ENCODE results near the gene MYL2. TPM values are rescaled to one million over a fixed set of nuclear protein-coding genes. Genes with fewer than 3 reads are reported as not detected.

MYL2 gene
- total and polyA plus RNA-seq, 4 donors, result 0.65 to 1.7 TPM; not detected in 2

DNA sequence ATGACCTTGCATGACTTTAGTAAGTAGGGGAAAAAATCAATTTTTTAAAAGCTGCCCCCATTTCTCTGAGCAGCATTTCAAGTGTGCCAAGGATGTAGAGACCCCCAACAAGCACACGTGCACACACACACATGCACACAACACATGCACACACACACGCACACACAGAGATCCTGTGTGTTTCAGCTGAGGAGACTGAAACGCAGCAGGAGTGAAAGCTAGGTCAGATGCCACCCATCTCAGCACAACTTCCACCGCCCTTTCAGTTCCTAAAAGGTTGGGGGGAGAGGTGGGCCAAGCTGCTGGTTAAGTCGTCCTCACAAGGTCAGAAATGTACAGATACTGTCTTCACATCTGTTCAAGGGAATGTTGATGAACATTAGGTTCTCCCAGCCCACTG, 13.9 kb downstream of the MYL2 start:
- H3K4me1 ChIP-seq (ENCODE audit: control insufficient read depth in 5 of 5, insufficient read depth in 5 of 5, low read length in 5 of 5), result no peaks in the 10 kb centered on the region
- peaks cover 0 to 6% (median 0%) of the 10 kb centered on the region in 4 donors for H3K9me3 ChIP-seq (ENCODE audit: control insufficient read depth in 4 of 4, insufficient read depth in 3 of 4, low read length in 3 of 4)
- WGBS, 2 donors, result 66 to 82% methylated on average over 5 of the region's 5 CpGs
- DNase-seq (no peak), ATAC-seq (ENCODE audit: insufficient read depth, low FRiP score) (no peak)
- H3K27me3 ChIP-seq (ENCODE audit: control insufficient read depth in 3 of 3, insufficient read depth in 3 of 3, low read length in 2 of 3), result peaks cover 0 to 5% (median 2%) of the 10 kb centered on the region in 3 donors
- H3K4me3 ChIP-seq, result no peak overlapping the region
- H3K36me3 ChIP-seq (ENCODE audit: control insufficient read depth in 4 of 4, insufficient read depth in 4 of 4, low read length in 4 of 4), result no peaks in the 10 kb centered on the region
- peak overlapping the region in 1 of 2 donors; percentile 3 for H3K9ac ChIP-seq (ENCODE audit: insufficient read depth in 1 of 2, low read length in 2 of 2)
- no peak overlapping the region for H3K27ac ChIP-seq (ENCODE audit: low read depth in 1 of 2, low read length in 1 of 2)
- TF ChIP-seq CTCF (IDR thresholded peaks at IDR 0.05; ENCODE audit: control extremely low read depth, extremely low read depth), result no peak

- Histone ChIP-seq H3K27ac (ENCODE audit: low read depth in 1 of 2, low read length in 1 of 2) (no peak overlapping the region), H3K4me1 (ENCODE audit: control insufficient read depth in 5 of 5, insufficient read depth in 5 of 5, low read length in 5 of 5) (no peaks in the 10 kb centered on the region), H3K9ac (ENCODE audit: insufficient read depth in 1 of 2, low read length in 2 of 2) (no peak overlapping the region), H3K27me3 (ENCODE audit: control insufficient read depth in 3 of 3, insufficient read depth in 3 of 3, low read length in 2 of 3) (peaks cover 0 to 5% (median 2%) of the 10 kb centered on the region in 3 donors), H3K4me3 (no peak overlapping the region), H3K9me3 (ENCODE audit: control insufficient read depth in 4 of 4, insufficient read depth in 3 of 4, low read length in 3 of 4) (peaks cover 0 to 6% (median 0%) of the 10 kb centered on the region in 4 donors), H3K36me3 (ENCODE audit: control insufficient read depth in 4 of 4, insufficient read depth in 4 of 4, low read length in 4 of 4) (no peaks in the 10 kb centered on the region)
- 20 to 23% methylated on average over 3 of the region's 3 CpGs for whole genome bisulfite sequencing, 2 donors
- no peak for ATAC-seq (ENCODE audit: insufficient read depth, low FRiP score)
- no peak for DNase-seq
- TF ChIP-seq CTCF (IDR thresholded peaks at IDR 0.05; ENCODE audit: control extremely low read depth, extremely low read depth), result no peak
Observed at GRCh38 chr12:110906083-110906482, 14.3 kb downstream of the MYL2 start.

- Histone ChIP-seq H3K36me3 (ENCODE audit: control insufficient read depth in 4 of 4, insufficient read depth in 4 of 4, low read length in 4 of 4) (no peaks in the 10 kb centered on the region), H3K9me3 (ENCODE audit: control insufficient read depth in 4 of 4, insufficient read depth in 3 of 4, low read length in 3 of 4) (peaks cover 0 to 3% (median 0%) of the 10 kb centered on the region in 4 donors), H3K27me3 (ENCODE audit: control insufficient read depth in 3 of 3, insufficient read depth in 3 of 3, low read length in 2 of 3) (peaks cover 0 to 5% (median 2%) of the 10 kb centered on the region in 3 donors), H3K4me3 (no peak overlapping the region), H3K4me1 (ENCODE audit: control insufficient read depth in 5 of 5, insufficient read depth in 5 of 5, low read length in 5 of 5) (no peaks in the 10 kb centered on the region), H3K27ac (ENCODE audit: low read depth in 1 of 2, low read length in 1 of 2) (no peak overlapping the region), H3K9ac (ENCODE audit: insufficient read depth in 1 of 2, low read length in 2 of 2) (no peak overlapping the region)
- no peak for TF ChIP-seq CTCF (IDR thresholded peaks at IDR 0.05; ENCODE audit: control extremely low read depth, extremely low read depth)
- WGBS, 2 donors, result 92 to 94% methylated on average over 4 of the region's 4 CpGs
- ATAC-seq (ENCODE audit: insufficient read depth, low FRiP score), result no peak
- DNase-seq, result no peak
Observed at GRCh38 chr12:110903511-110903910, 16.9 kb downstream of the MYL2 start.

GRCh38 chr12:110901401-110901800, 19.0 kb downstream of the MYL2 start:
- H3K9me3 ChIP-seq (ENCODE audit: control insufficient read depth in 4 of 4, insufficient read depth in 3 of 4, low read length in 3 of 4), result peaks cover 0 to 3% (median 0%) of the 10 kb centered on the region in 4 donors
- DNase-seq, result no peak
- no peaks in the 10 kb centered on the region for H3K36me3 ChIP-seq (ENCODE audit: control insufficient read depth in 4 of 4, insufficient read depth in 4 of 4, low read length in 4 of 4)
- ATAC-seq (ENCODE audit: insufficient read depth, low FRiP score), result no peak
- no peak overlapping the region for H3K4me3 ChIP-seq
- no peaks in the 10 kb centered on the region for H3K4me1 ChIP-seq (ENCODE audit: control insufficient read depth in 5 of 5, insufficient read depth in 5 of 5, low read length in 5 of 5)
- H3K9ac ChIP-seq (ENCODE audit: insufficient read depth in 1 of 2, low read length in 2 of 2), result no peak overlapping the region
- no peaks in the 10 kb centered on the region for H3K27me3 ChIP-seq (ENCODE audit: control insufficient read depth in 3 of 3, insufficient read depth in 3 of 3, low read length in 2 of 3)
- H3K27ac ChIP-seq (ENCODE audit: low read depth in 1 of 2, low read length in 1 of 2), result no peak overlapping the region
- TF ChIP-seq CTCF (IDR thresholded peaks at IDR 0.05; ENCODE audit: control extremely low read depth, extremely low read depth), result no peak
- WGBS, 2 donors, result 79 to 89% methylated on average over 4 of the region's 4 CpGs

Data from lung (tissue), 12 donors.